Measurements from ENCODE around the gene USH1G.
A peak's percentile ranks its signal among the peaks of the same experiment; 100 is the strongest.

USH1G gene

GRCh38 chr17:74960570-74961342, 37.7 kb upstream of the USH1G start:
- H3K27me3 ChIP-seq (ENCODE audit: low read depth), result no peaks in the 10 kb centered on the region
- in situ Hi-C loops (cut with MboI; ENCODE audit: low sequenced_read_pairs), result loop anchor here (10.0 kb wide), 1 partner anchor 454 kb away; no protein-coding TSS in a partner anchor
- no peak overlapping the region for H3K4me3 ChIP-seq
- no peaks in the 10 kb centered on the region for H3K36me3 ChIP-seq (replicated peaks)
- DNase-seq (ENCODE audit: low spot score in 2 of 2), result peak; percentile 77 to 88
- H3K9me3 ChIP-seq, result no peaks in the 10 kb centered on the region
- H3K4me1 ChIP-seq, result peaks cover 3% of the 10 kb centered on the region

GRCh38 chr17:74959826-74960515, 36.9 kb upstream of the USH1G start:
- in situ Hi-C loops (cut with MboI; ENCODE audit: low sequenced_read_pairs), result loop anchor here (5.0 to 10.0 kb wide), 2 partner anchors 168 to 455 kb away; no protein-coding TSS in a partner anchor
- no peaks in the 10 kb centered on the region for H3K36me3 ChIP-seq (replicated peaks)
- DNase-seq (ENCODE audit: low spot score in 2 of 2), result no peak
- H3K9me3 ChIP-seq, result no peaks in the 10 kb centered on the region
- H3K4me1 ChIP-seq, result peaks cover 3% of the 10 kb centered on the region
- H3K27me3 ChIP-seq (ENCODE audit: low read depth), result no peaks in the 10 kb centered on the region
- H3K4me3 ChIP-seq, result no peak overlapping the region

- no peaks in the 10 kb centered on the region for H3K27me3 ChIP-seq (ENCODE audit: low read depth)
- in situ Hi-C loops (cut with MboI; ENCODE audit: low sequenced_read_pairs), result loop anchor here (5.0 kb wide), 1 partner anchor 166 kb away; no protein-coding TSS in a partner anchor
- DNase-seq (ENCODE audit: low spot score in 2 of 2), result peak; percentile 59 to 92
- no peaks in the 10 kb centered on the region for H3K9me3 ChIP-seq
- H3K4me3 ChIP-seq, result no peak overlapping the region
- H3K4me1 ChIP-seq, result peaks cover 3% of the 10 kb centered on the region
- no peaks in the 10 kb centered on the region for H3K36me3 ChIP-seq (replicated peaks)
Observed at GRCh38 chr17:74957935-74958740, 35.1 kb upstream of the USH1G start.

- H3K4me3 ChIP-seq, result no peak overlapping the region
- H3K27me3 ChIP-seq (ENCODE audit: low read depth), result no peaks in the 10 kb centered on the region
- H3K4me1 ChIP-seq, result peaks cover 3% of the 10 kb centered on the region
- in situ Hi-C loops (cut with MboI; ENCODE audit: low sequenced_read_pairs), result loop anchor here (5.0 kb wide), 1 partner anchor 164 kb away; no protein-coding TSS in a partner anchor
- no peaks in the 10 kb centered on the region for H3K9me3 ChIP-seq
- DNase-seq (ENCODE audit: low spot score in 2 of 2), result no peak
- H3K36me3 ChIP-seq (replicated peaks), result no peaks in the 10 kb centered on the region
Observed at GRCh38 chr17:74956093-74956492, 33.0 kb upstream of the USH1G start.

GRCh38 chr17:74954665-74955421, 31.8 kb upstream of the USH1G start:
- in situ Hi-C loops (cut with MboI; ENCODE audit: low sequenced_read_pairs), result loop anchor here (5.0 kb wide), 1 partner anchor 163 kb away; no protein-coding TSS in a partner anchor
- H3K4me3 ChIP-seq, result no peak overlapping the region
- H3K27me3 ChIP-seq (ENCODE audit: low read depth), result no peaks in the 10 kb centered on the region
- H3K4me1 ChIP-seq, result no peaks in the 10 kb centered on the region
- DNase-seq (ENCODE audit: low spot score in 2 of 2), result no peak
- H3K9me3 ChIP-seq, result no peaks in the 10 kb centered on the region
- H3K36me3 ChIP-seq (replicated peaks), result no peaks in the 10 kb centered on the region

- DNase-seq (ENCODE audit: low spot score in 2 of 2), result no peak
- Histone ChIP-seq H3K4me1 (no peaks in the 10 kb centered on the region), H3K27me3 (ENCODE audit: low read depth) (no peaks in the 10 kb centered on the region), H3K4me3 (no peak overlapping the region), H3K36me3 (replicated peaks) (no peaks in the 10 kb centered on the region), H3K9me3 (no peaks in the 10 kb centered on the region)
- in situ Hi-C loops (cut with MboI; ENCODE audit: low sequenced_read_pairs), result no loop called here
Observed at GRCh38 chr17:74954115-74954514, 31.1 kb upstream of the USH1G start.

GRCh38 chr17:74953134-74953687, 30.2 kb upstream of the USH1G start:
- H3K9me3 ChIP-seq, result no peaks in the 10 kb centered on the region
- no peaks in the 10 kb centered on the region for H3K27me3 ChIP-seq (ENCODE audit: low read depth)
- in situ Hi-C loops (cut with MboI; ENCODE audit: low sequenced_read_pairs), result no loop called here
- no peaks in the 10 kb centered on the region for H3K36me3 ChIP-seq (replicated peaks)
- DNase-seq (ENCODE audit: low spot score in 2 of 2), result no peak
- no peak overlapping the region for H3K4me3 ChIP-seq
- H3K4me1 ChIP-seq, result no peaks in the 10 kb centered on the region

- Histone ChIP-seq H3K9me3 (no peaks in the 10 kb centered on the region), H3K36me3 (replicated peaks) (no peaks in the 10 kb centered on the region), H3K4me1 (no peaks in the 10 kb centered on the region), H3K4me3 (no peak overlapping the region), H3K27me3 (ENCODE audit: low read depth) (no peaks in the 10 kb centered on the region)
- no peak for DNase-seq (ENCODE audit: low spot score in 2 of 2)
- in situ Hi-C loops (cut with MboI; ENCODE audit: low sequenced_read_pairs), result no loop called here
Observed at GRCh38 chr17:74952431-74953133, 29.5 kb upstream of the USH1G start.

- DNase-seq (ENCODE audit: low spot score in 2 of 2), result no peak
- Histone ChIP-seq H3K36me3 (replicated peaks) (no peaks in the 10 kb centered on the region), H3K4me3 (no peak overlapping the region), H3K9me3 (no peaks in the 10 kb centered on the region), H3K4me1 (no peaks in the 10 kb centered on the region), H3K27me3 (ENCODE audit: low read depth) (no peaks in the 10 kb centered on the region)
- in situ Hi-C loops (cut with MboI; ENCODE audit: low sequenced_read_pairs), result no loop called here
Observed at GRCh38 chr17:74951680-74952421, 28.8 kb upstream of the USH1G start.

GRCh38 chr17:74951065-74951464, 28.0 kb upstream of the USH1G start:
- in situ Hi-C loops (cut with MboI; ENCODE audit: low sequenced_read_pairs), result no loop called here
- Histone ChIP-seq H3K27me3 (ENCODE audit: low read depth) (no peaks in the 10 kb centered on the region; the same call in 1 of the 2 replicates), H3K36me3 (replicated peaks) (no peaks in the 10 kb centered on the region), H3K4me1 (no peaks in the 10 kb centered on the region), H3K9me3 (no peaks in the 10 kb centered on the region), H3K4me3 (no peak overlapping the region)
- no peak for DNase-seq (ENCODE audit: low spot score in 2 of 2)

- H3K4me1 ChIP-seq, result no peaks in the 10 kb centered on the region
- H3K9me3 ChIP-seq, result no peaks in the 10 kb centered on the region
- DNase-seq (ENCODE audit: low spot score in 2 of 2), result no peak
- in situ Hi-C loops (cut with MboI; ENCODE audit: low sequenced_read_pairs), result no loop called here
- no peaks in the 10 kb centered on the region for H3K36me3 ChIP-seq (replicated peaks)
- no peak overlapping the region for H3K4me3 ChIP-seq
- peaks cover 5% of the 10 kb centered on the region for H3K27me3 ChIP-seq (ENCODE audit: low read depth)
Observed at GRCh38 chr17:74950207-74950606, 27.2 kb upstream of the USH1G start.
